Measurements from ENCODE around the gene PPP1R26. TPM values are rescaled to one million over a fixed set of nuclear protein-coding genes. Genes with fewer than 3 reads are reported as not detected.
"Not testable (repeated sequence)": the region's sequence is repeated elsewhere in the genome, so short reads cannot be mapped to it uniquely, and the experiment has no call there.

PPP1R26 gene
- total and polyA plus RNA-seq, 2 of the 8 experiments (the other 6 are each of a cell fraction or from before 2014, with no cell fraction given): 9.8 to 32.7 TPM

GRCh38 chr9:135449532-135449931, 30.1 kb upstream of the PPP1R26 start:
- CTCF ChIA-PET (ENCODE audit: partially characterized antibody); H3K27ac ChIP-seq (ENCODE audit: low read depth, low read length); H4K8ac ChIP-seq (ENCODE audit: extremely low read depth, insufficient read depth, low read length); H4K5ac ChIP-seq (ENCODE audit: insufficient read length, low read depth, low read length); H3K23ac ChIP-seq (ENCODE audit: insufficient read length); H2AFZ ChIP-seq (ENCODE audit: low read length); H4K20me1 ChIP-seq (replicated peaks in 1 of 2; ENCODE audit: control insufficient read depth in 1 of 2, insufficient read depth in 2 of 2, low read length in 2 of 2); POLR2A ChIA-PET (ENCODE audit: partially characterized antibody); H3K4me2 ChIP-seq (ENCODE audit: insufficient read depth in 1 of 2, low read depth in 2 of 2, low read length in 2 of 2); H2BK20ac ChIP-seq (ENCODE audit: low read length); H2BK120ac ChIP-seq (replicated peaks; ENCODE audit: low read depth, low read length); H2BK15ac ChIP-seq (ENCODE audit: low read length); H3K56ac ChIP-seq (replicated peaks; ENCODE audit: insufficient read length, low read depth, low read length); H3K23me2 ChIP-seq (ENCODE audit: low read depth, low read length); H3K36me3 ChIP-seq (ENCODE audit: control insufficient read depth in 2 of 4, insufficient read depth in 4 of 4, low read length in 3 of 4); DNase-seq (ENCODE audit: low read depth in 1 of 2, low spot score in 2 of 2); H3K27me3 ChIP-seq (replicated peaks in 1 of 4; ENCODE audit: control insufficient read depth in 3 of 4, extremely low read depth in 1 of 4, insufficient read depth in 3 of 4, low read length in 3 of 4); H3K79me1 ChIP-seq (ENCODE audit: low read depth, low read length); H4K91ac ChIP-seq (replicated peaks; ENCODE audit: insufficient read length, low read length); H3K9ac ChIP-seq (replicated peaks in 1 of 4; ENCODE audit: extremely low read depth in 1 of 4, low read depth in 3 of 4, low read length in 3 of 4); H3K4ac ChIP-seq (replicated peaks; ENCODE audit: insufficient read length, low read depth, low read length); H2AK5ac ChIP-seq (ENCODE audit: low read depth, low read length); H3K9me3 ChIP-seq (ENCODE audit: insufficient read depth in 2 of 2, low read depth in 1 of 2, low read length in 1 of 2); H3K18ac ChIP-seq (ENCODE audit: extremely low read depth, low read length); H2BK5ac ChIP-seq (ENCODE audit: low read depth, low read length); H3K4me1 ChIP-seq (replicated peaks in 1 of 4; ENCODE audit: control insufficient read depth in 3 of 4, insufficient read depth in 4 of 4, low read length in 3 of 4); H3K14ac ChIP-seq (ENCODE audit: insufficient read length); H3K79me2 ChIP-seq (ENCODE audit: control insufficient read depth in 1 of 2, insufficient read depth in 2 of 2, low read length in 2 of 2); FAIRE-seq; H3K4me3 ChIP-seq (ENCODE audit: extremely low read depth in 1 of 4, insufficient read depth in 2 of 4, low read depth in 3 of 4, low read length in 4 of 4): not testable (repeated sequence)
- WGBS, 2 experiments (ENCODE audit: extremely low coverage in 1 of 2, insufficient coverage in 1 of 2, insufficient read length in 1 of 2, insufficient replicate concordance in 2 of 2, low coverage in 1 of 2, low lambda C conversion rate in 2 of 2, missing lambda C conversion rate in 1 of 2): 87% methylated on average over 8 of the region's 11 CpGs; no CpG with 5 or more reads in 1 of the 2 experiments
- 0 out of 2 replicates have a peak overlapping the region, but pooled peaks have one; percentile 17 for H2BK12ac ChIP-seq (ENCODE audit: low read depth, low read length)
- 0 out of 2 replicates have a peak, but pooled peaks have one; percentile 24 for TF ChIP-seq CEBPB (IDR thresholded peaks at IDR 0.05; ENCODE audit: low read depth, low read length)
